Hepatocyte (in vitro differentiated cells): ENCODE data around the gene IGSF23.

Source experiments
- EZH2 ChIP-seq: fragments of 200-600 bp; sonication (generic); IDR thresholded peaks from 2 replicates; pipeline ENCODE4 v1.6.1; 2016; ENCODE audit warnings: antibody characterized with exemption, mild to moderate bottlenecking, borderline replicate concordance
- TF ChIP-seq, protein P1 (sequence below): fragments of 200-600 bp; sonication (generic); IDR thresholded peaks from 2 replicates; pipeline ENCODE4 v1.5.1; 2016; ENCODE audit warnings: antibody characterized with exemption, mild to moderate bottlenecking; ENCODE audit not compliant: poor library complexity

DNA sequence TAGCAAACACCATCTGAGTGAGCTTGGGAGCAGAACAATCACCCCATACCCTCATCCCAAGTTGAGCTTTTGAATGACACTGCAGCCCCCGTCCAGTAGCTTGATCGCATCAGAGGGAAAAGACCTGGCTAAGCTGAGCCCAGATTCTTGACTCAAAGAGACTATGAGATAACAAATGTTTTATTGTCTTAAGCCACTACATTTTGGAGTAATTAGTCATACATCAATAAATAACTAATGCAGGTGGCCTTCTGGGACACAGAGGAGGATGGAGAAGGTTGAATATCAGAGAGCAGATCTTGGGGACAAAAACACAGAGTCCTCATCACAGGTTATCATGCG, 24.6 kb upstream of the IGSF23 start:
- no peak for TF ChIP-seq EZH2
- TF ChIP-seq, protein P1, sequence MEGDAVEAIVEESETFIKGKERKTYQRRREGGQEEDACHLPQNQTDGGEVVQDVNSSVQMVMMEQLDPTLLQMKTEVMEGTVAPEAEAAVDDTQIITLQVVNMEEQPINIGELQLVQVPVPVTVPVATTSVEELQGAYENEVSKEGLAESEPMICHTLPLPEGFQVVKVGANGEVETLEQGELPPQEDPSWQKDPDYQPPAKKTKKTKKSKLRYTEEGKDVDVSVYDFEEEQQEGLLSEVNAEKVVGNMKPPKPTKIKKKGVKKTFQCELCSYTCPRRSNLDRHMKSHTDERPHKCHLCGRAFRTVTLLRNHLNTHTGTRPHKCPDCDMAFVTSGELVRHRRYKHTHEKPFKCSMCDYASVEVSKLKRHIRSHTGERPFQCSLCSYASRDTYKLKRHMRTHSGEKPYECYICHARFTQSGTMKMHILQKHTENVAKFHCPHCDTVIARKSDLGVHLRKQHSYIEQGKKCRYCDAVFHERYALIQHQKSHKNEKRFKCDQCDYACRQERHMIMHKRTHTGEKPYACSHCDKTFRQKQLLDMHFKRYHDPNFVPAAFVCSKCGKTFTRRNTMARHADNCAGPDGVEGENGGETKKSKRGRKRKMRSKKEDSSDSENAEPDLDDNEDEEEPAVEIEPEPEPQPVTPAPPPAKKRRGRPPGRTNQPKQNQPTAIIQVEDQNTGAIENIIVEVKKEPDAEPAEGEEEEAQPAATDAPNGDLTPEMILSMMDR: no peak
